ENCODE measurements around the gene PLD1.
"Not testable (repeated sequence)": the region's sequence is repeated elsewhere in the genome, so short reads cannot be mapped to it uniquely, and the experiment has no call there.

The PLD1 gene

DNA sequence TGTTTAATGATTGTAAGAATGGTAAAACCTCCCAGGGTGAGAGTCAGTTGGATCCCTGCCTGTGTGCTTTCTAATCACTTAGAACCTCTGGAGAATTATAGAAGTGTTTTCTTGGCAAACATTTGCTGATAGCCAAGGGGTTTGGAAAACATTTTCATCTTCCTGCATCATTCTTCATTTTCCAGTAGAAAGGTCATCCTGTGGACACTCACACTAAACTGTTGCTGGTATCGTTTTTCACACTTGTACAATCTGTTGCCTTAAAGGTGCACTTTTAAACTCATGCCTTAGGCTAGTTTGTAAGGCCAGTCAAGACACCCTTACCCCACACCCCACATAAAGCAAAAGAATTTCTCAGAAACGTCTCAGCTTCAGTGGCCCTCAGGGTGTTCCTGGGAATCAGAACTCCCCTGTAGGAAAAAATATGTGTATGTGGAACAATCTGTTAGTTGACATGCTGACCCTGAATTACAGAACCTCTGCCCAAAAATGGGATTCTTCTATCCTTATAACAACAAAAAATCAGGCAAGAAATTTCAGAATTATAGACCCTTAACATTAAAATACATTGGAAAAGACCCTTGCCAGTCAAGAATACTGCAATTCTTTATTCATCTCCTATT, 5.8 kb upstream of the PLD1 start:
- no peak for DNase-seq

- DNase-seq: not testable (repeated sequence)
These were observed 4.4 kb upstream of the PLD1 start for GRCh38 chr3:171814662-171815061.

DNA sequence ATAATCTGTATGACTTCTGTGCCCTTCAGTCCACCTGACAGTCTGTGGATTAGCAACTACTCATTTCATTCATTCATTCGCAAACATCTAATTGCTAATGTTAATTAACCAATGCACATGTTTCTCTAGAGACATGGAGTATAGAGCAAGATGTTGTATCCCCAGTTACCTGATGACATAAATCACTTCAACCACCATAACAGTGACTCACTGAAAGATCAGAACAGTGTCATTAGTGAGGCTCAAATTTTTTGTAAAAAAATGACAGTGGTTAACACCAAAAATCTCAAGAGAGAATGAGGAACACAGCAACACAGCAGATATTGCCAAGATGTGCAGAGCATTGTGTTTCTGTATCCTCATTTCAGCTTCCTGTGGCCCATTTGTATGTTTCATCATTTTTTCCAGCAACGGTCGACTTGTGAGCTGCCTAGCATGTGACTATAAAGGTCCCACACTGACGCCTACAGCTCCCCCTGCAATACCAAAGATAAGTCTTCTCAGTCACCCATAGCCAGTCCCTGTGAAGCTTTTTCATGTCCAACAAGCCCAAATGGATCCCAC, 3.7 kb upstream of the PLD1 start:
- DNase-seq: no peak

- no peak for DNase-seq
These were observed 3.1 kb upstream of the PLD1 start for GRCh38 chr3:171813278-171813896.

GRCh38 chr3:171812811-171813210, 2.5 kb upstream of the PLD1 start:
- no peak for DNase-seq

- no peak for DNase-seq
These were observed 1.6 kb upstream of the PLD1 start for GRCh38 chr3:171811913-171812335.

GRCh38 chr3:171811295-171811912, 1.1 kb upstream of the PLD1 start:
- DNase-seq: no peak

GRCh38 chr3:171810629-171811294, 479 bp upstream of the PLD1 start:
- peak; percentile 45 for DNase-seq

DNA sequence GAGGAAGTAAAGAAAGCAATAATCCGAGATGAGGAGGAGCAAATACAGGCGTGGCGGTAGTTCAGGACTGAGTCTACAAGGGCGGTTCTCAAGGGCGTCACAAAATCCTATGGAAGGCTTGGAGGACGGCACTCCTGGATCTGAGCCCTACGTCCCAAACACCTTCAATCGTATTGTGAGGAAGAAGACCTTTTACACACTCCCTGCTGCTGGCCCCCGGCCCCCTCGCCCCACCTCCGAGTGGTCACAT, 747 bp downstream of the PLD1 start:
- no peak for DNase-seq

- no peak for DNase-seq
These were observed 2.5 kb downstream of the PLD1 start for GRCh38 chr3:171807806-171808205.

DNA sequence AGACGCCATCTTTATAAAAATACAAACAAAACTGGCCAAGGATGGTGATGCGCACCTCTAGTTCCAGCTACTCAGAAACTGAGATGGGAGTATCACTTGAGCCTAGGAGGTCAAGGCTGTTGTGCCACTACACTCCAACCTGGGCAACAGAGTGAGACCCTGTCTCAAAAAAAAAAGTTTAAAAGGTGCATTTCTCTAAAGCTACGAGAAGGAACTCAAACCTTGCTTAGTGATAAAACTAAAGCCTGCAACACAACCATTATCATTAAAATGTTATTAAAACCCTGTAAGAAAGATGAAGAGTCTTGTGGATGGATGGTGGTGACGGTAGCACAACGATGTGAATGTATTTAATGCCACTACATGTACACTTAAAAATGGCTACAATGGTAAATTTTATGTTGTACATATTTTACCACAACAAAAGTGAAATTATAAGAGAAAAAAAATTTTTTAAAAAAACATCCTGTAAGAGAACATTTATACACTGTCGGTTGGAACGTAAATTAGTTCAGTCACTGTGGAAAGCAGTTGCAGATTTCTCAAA, 3.1 kb downstream of the PLD1 start:
- no peak for DNase-seq

DNA sequence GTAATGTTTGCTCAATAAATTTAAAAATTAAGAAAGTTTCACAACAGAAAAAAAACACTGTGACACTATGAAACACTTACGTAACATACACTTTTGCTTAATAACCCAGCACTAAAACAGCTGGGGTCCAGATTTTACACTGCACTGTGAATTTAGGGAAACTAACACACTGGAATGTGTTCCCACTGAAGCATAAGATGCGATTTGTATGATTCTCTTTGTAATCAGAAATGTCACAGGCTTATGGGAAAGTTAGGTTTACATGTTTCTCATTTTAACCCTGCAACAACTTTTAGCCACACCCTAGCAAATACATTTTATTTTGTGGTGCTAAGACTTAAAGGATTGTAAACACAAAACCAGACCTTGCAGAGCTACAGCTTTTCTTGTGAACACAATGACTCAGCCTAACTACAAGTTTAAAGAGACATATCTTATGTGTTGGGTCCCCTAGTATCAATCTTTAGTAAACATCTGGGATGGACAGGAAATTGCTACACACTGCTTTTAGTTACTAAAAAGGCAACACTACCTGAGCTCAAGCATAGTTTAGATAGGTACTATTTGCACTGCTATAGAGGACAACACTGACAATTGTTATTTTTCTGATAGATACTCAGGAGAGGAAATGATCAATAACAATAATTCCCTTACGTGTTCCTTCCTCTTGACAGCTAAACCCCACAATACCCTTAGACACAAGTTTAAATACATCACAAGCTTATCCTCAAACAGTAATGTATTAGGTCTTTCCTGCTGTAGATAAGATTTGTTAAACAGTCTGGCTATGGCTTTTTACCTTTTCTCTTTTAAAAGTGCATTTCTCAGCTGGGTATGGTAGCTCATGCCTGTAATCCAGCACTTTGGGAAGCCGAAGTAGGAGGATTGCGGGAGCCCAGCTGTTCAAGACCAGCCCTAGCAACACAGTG, 3.8 kb downstream of the PLD1 start:
- no peak for DNase-seq

DNA sequence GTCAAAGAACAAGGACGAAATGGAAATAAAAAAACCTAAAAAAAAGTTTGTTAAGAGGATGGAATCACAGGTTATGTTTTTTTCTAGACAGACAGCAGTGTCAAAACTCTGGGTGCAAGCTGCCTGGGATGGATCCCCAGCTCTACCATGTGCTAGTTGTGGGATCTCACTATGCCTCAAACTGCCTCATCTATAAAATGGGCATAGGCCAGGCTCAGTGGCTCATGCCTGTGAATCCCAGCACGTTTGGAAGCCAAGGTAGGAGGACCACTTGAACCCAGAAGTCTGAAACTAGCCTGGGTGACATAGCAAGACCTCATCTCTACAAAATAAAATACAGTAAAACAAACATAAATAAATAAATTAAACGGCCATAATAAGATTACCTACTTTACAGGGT, 4.6 kb downstream of the PLD1 start:
- DNase-seq: no peak

- DNase-seq: no peak
These were observed 5.5 kb downstream of the PLD1 start for GRCh38 chr3:171804618-171805389.

- no peak for DNase-seq
These were observed 7.2 kb downstream of the PLD1 start for GRCh38 chr3:171803044-171803443.

- no peak for DNase-seq
These were observed 7.7 kb downstream of the PLD1 start for GRCh38 chr3:171802590-171802956.

- DNase-seq: no peak
These were observed 8.3 kb downstream of the PLD1 start for GRCh38 chr3:171801738-171802589.

DNA sequence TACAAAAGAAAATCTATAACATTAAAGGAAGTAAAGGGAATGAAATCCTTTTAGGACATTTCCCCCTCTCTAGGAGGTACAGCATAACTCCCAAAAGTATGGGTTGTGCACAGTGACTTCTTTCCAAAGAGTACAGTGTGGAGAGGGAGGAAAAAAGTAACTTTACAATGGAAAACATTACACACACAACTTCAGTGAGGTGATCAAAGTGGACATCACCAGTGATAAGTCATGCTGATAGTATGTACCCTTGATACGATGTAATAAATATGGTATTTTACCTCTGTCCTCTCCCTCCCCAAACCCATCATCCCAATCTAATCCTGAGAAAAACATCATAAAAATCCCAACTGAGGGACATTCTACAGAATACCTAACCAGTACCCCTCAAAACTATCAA, 10.8 kb downstream of the PLD1 start:
- no peak for DNase-seq

DNA sequence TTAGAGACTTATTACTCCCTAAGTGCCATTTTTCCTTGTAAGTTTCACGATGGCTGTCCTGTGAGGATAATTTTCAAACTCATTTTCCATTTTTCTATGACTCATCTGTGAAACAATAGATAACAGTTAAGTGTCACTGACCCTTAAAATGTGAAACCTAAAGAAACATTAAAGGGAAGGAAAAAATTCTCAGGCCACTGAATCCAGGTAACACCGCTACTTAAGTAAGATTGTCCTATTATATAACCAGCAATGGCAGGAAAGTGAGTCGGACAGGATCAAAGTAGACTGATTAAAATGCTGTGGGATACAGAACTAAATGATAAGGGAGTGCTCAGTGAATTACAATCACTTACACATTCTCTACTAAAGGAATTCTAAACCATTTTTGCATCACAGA, 12.4 kb downstream of the PLD1 start:
- no peak for DNase-seq

- DNase-seq: no peak
These were observed 13.0 kb downstream of the PLD1 start for GRCh38 chr3:171797265-171797679.
